ENCODE measurements around the gene LRRIQ1. TPM values are rescaled to one million over a fixed set of nuclear protein-coding genes. Genes with fewer than 3 reads are reported as not detected.

The LRRIQ1 gene
- total and polyA plus RNA-seq, 2 of the 4 experiments (the other 2 are of a cell fraction): under 0.01 to 0.05 TPM

GRCh38 chr12:85188619-85189018 is 152.5 kb downstream of the LRRIQ1 start:
- CTCF ChIA-PET: interaction anchor here (0.6 kb wide), 1 partner anchor 711 kb away, joined by 6 read pairs; no protein-coding TSS in a partner anchor
- Histone ChIP-seq H4K91ac (ENCODE audit: insufficient read depth, low read depth, low read length) (no peak overlapping the region), H2AK9ac (replicated peaks; ENCODE audit: low read depth, low read length, poor library complexity) (no peak overlapping the region), H4K5ac (ENCODE audit: low read depth, low read length) (no peak overlapping the region), H3K79me1 (ENCODE audit: low read depth in 1 of 2, low read length in 2 of 2) (no peaks in the 10 kb centered on the region), H3K9me1 (ENCODE audit: insufficient read depth, low read length) (no peaks in the 10 kb centered on the region), H3K14ac (replicated peaks; ENCODE audit: low read depth, low read length) (no peak overlapping the region), H3K36me3 (ENCODE audit: control insufficient read depth, insufficient read depth, low read length) (no peaks in the 10 kb centered on the region), H3K4ac (ENCODE audit: low read depth, low read length) (no peak overlapping the region), H3K27ac (ENCODE audit: insufficient read depth, low read length) (no peak overlapping the region), H2AK5ac (ENCODE audit: low read depth, low read length) (no peak overlapping the region), H4K20me1 (ENCODE audit: insufficient read depth, low read length) (no peaks in the 10 kb centered on the region), H2BK15ac (ENCODE audit: low read depth, low read length) (no peak overlapping the region), H2AFZ (replicated peaks; ENCODE audit: low read length, poor library complexity) (no peak overlapping the region), H3K4me3 (ENCODE audit: insufficient read depth, low read depth, low read length) (no peak overlapping the region), H3K23ac (ENCODE audit: low read depth, low read length) (no peak overlapping the region), H3K9ac (ENCODE audit: low read depth, low read length) (no peak overlapping the region), H3K4me1 (ENCODE audit: control insufficient read depth, insufficient read depth, low read length) (no peaks in the 10 kb centered on the region), H2BK20ac (ENCODE audit: low read depth, low read length) (no peak overlapping the region), H4K8ac (ENCODE audit: low read depth in 2 of 2, low read length in 2 of 2) (no peak overlapping the region), H3K18ac (ENCODE audit: low read depth, low read length) (no peak overlapping the region), H2BK5ac (ENCODE audit: low read depth, low read length, poor library complexity, severe bottlenecking) (no peak overlapping the region), H2BK120ac (ENCODE audit: low read depth, low read length) (no peak overlapping the region), H3K9me3 (ENCODE audit: control insufficient read depth, insufficient read depth, low read length) (no peaks in the 10 kb centered on the region), H3K56ac (ENCODE audit: extremely low read depth, insufficient read depth, low read length) (no peak overlapping the region), H3K27me3 (ENCODE audit: control insufficient read depth, insufficient read depth, low read length) (no peaks in the 10 kb centered on the region), H3K4me2 (ENCODE audit: low read depth, low read length) (no peak overlapping the region)
- DNase-seq: no peak
- dilution Hi-C loops (cut with HindIII; ENCODE audit: low sequenced_read_pairs, unreplicated experiment) (no loop called here), in situ Hi-C loops (cut with MboI; ENCODE audit: low sequenced_read_pairs) (no loop called here), intact Hi-C loops (cut with micrococcal nuclease) (no loop called here)
- ATAC-seq (ENCODE audit: low read depth): no peak
- POLR2A ChIA-PET (ENCODE audit: unreplicated experiment): no interaction called here
- no CpG with 5 or more reads among the region's 3 CpGs for WGBS, 2 experiments (ENCODE audit: extremely low coverage in 2 of 2, insufficient read length in 1 of 2)
- BruUV-seq (replicated peaks): no TSS peak
- TF ChIP-seq MAFK (IDR thresholded peaks at IDR 0.05; ENCODE audit: low read depth, low read length): no peak
- no peak for TF ChIP-seq USF2 (IDR thresholded peaks at IDR 0.05; ENCODE audit: low read depth, low read length)
- no peak for TF ChIP-seq CEBPB (IDR thresholded peaks at IDR 0.05; ENCODE audit: low read depth, low read length)
- no peak for TF ChIP-seq SMC3 (IDR thresholded peaks at IDR 0.05; ENCODE audit: low read depth, low read length)
- no peak for TF ChIP-seq ELK1 (IDR thresholded peaks at IDR 0.05; ENCODE audit: borderline replicate concordance, low read depth, low read length)
- TF ChIP-seq RFX5 (IDR thresholded peaks at IDR 0.05; ENCODE audit: low read depth, low read length): no peak
- no peak for TF ChIP-seq MXI1 (IDR thresholded peaks at IDR 0.05; ENCODE audit: borderline replicate concordance, low read depth, low read length)
- no peak for TF ChIP-seq RCOR1 (IDR thresholded peaks at IDR 0.05; ENCODE audit: insufficient replicate concordance, low read length)
- no peak for TF ChIP-seq BHLHE40 (IDR thresholded peaks at IDR 0.05; ENCODE audit: low read depth, low read length)
- no peak for TF ChIP-seq NFE2L2 (IDR thresholded peaks at IDR 0.05; ENCODE audit: low read depth, low read length)
